GM19023 (cell line): ENCODE results near the gene IGSF1.
"Not testable (repeated sequence)": the region's sequence is repeated elsewhere in the genome, so short reads cannot be mapped to it uniquely, and the experiment has no call there.

Source experiments
- ATAC-seq: cut with Tn5 transposase; IDR thresholded peaks from one replicate; pipeline ENCODE4 v1.9.1; 2021; ENCODE audit warnings: mild to moderate bottlenecking, moderate library complexity; ENCODE audit not compliant: unreplicated experiment

Gene IGSF1

GRCh38 chrX:131273011-131273410 lies 16.1 kb downstream of the IGSF1 start:
- ATAC-seq = no peak

GRCh38 chrX:131271826-131272225 lies 17.3 kb downstream of the IGSF1 start:
- no peak for ATAC-seq

GRCh38 chrX:131271274-131271673 lies 17.8 kb downstream of the IGSF1 start:
- ATAC-seq = no peak

- ATAC-seq = no peak
These were observed 19.0 kb downstream of the IGSF1 start for GRCh38 chrX:131270080-131270479.

GRCh38 chrX:131264665-131265064 lies 24.4 kb downstream of the IGSF1 start:
- ATAC-seq = no peak

- ATAC-seq = no peak
These were observed 25.1 kb downstream of the IGSF1 start for GRCh38 chrX:131264053-131264452.

- ATAC-seq = no peak
These were observed 26.1 kb downstream of the IGSF1 start for GRCh38 chrX:131262738-131263679.

GRCh38 chrX:131262200-131262599 lies 26.9 kb downstream of the IGSF1 start:
- no peak for ATAC-seq

GRCh38 chrX:131257367-131257766 lies 31.7 kb downstream of the IGSF1 start:
- ATAC-seq = no peak

GRCh38 chrX:131250984-131251738 lies 37.9 kb downstream of the IGSF1 start:
- not testable (repeated sequence) for ATAC-seq

GRCh38 chrX:131239057-131239456 lies 50.0 kb downstream of the IGSF1 start:
- no peak for ATAC-seq

- ATAC-seq = no peak
These were observed 51.7 kb downstream of the IGSF1 start for GRCh38 chrX:131237363-131237762.

- no peak for ATAC-seq
These were observed 53.1 kb downstream of the IGSF1 start for GRCh38 chrX:131235768-131236545.

GRCh38 chrX:131227608-131228007 lies 61.5 kb downstream of the IGSF1 start:
- no peak for ATAC-seq

GRCh38 chrX:131226591-131226990 lies 62.5 kb downstream of the IGSF1 start:
- ATAC-seq = no peak

- no peak for ATAC-seq
These were observed 64.0 kb downstream of the IGSF1 start for GRCh38 chrX:131225078-131225477.
